GM18507 (cell line): ENCODE measurements around the gene AZU1.
"Not testable (repeated sequence)": the region's sequence is repeated elsewhere in the genome, so short reads cannot be mapped to it uniquely, and the experiment has no call there.

Experiments
- DNase-seq: peaks from one replicate; pipeline ENCODE4 v3.0.0; 2011; ENCODE audit warnings: low read depth; ENCODE audit not compliant: insufficient read length; ENCODE audit errors: extremely low spot score
- FAIRE-seq: peaks from 2 replicates; lab custom pipeline; 2011; peaks lifted over from hg19 to GRCh38; lab: Jason Lieb, UNC

The AZU1 gene

DNA sequence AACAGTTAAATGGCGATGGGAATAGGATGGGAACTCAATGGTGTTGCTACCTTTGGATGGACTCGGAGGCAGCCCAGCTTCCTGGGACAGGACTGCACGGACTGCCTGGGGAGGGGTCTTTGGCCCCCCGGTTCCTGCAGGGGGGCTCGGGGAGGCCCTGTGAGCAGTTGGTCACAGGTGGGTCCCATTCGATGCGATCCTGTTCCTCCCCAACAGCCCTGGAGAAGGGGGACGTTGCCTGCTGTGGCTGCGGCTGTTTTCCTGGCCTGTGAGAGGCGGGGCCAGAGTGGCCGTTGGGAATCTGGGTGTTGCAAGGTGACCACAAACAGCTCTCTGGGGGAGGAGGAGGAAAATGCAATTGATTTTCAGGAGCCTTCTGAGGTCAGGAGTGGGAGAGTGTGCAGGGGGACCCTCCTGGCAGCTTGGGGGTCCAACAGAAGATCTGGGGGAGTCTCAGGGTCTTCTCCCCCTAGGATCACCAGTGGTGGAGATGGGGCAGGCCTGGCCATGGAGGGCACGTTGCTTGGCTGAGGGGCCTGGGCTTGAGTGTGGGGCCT lies 4.0 kb upstream of the AZU1 start:
- FAIRE-seq (no peak), DNase-seq (no peak)

DNA sequence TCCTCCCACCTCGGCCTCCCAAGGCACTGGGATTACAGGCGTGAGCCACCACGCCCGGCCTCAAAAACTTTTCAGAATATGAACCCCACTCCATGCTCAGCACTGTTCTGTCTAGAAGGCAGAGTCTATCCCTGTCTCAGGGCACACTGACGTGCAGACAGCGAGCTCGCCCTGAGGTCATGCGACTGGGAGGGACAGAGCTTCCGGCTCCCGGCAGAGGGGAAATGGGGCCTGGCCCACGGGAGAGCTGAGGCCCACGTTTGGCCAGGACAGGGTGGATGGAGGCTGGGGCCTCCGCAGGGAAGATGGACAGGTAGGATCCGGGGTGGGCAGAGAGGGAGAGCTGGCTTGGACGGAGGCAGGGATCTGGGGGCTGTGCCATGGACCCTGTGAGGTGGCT lies 2.8 kb upstream of the AZU1 start:
- no peak for FAIRE-seq
- no peak for DNase-seq

DNA sequence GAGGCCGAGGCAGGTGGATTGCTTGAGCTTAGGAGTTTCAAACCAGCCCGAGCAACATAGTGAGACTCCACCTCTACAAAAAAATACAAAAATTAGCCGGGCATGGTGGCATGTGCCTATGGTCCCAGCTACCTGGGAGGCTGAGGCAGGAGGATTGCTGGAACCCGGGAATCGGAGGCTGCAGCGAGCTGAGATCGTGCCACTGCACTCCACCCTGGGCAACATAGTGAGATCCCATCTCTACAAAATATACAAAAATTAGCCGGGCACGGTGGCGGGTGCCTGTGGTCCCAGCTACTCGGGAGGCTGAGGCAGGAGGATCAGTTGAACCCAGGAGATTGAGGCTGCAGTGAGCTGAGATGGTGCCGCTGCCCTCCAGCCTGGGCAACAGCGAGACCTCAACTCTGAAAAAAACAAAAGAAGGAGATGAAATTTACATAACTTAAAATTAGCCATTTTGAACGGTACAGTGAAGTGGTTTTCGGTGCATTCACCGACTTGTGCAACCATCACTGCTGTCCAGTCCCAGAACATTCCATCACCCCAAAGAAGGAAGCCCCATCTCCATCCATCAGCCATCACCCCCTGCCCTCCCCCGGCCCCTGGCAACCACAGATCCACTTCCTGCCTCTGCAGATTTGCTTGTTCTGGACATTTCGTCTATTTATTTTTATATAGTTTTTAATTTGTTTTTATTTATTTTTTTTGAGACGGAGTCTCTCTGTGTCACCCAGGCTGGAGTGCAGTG lies 1.6 kb upstream of the AZU1 start:
- no peak for FAIRE-seq
- DNase-seq: no peak

DNA sequence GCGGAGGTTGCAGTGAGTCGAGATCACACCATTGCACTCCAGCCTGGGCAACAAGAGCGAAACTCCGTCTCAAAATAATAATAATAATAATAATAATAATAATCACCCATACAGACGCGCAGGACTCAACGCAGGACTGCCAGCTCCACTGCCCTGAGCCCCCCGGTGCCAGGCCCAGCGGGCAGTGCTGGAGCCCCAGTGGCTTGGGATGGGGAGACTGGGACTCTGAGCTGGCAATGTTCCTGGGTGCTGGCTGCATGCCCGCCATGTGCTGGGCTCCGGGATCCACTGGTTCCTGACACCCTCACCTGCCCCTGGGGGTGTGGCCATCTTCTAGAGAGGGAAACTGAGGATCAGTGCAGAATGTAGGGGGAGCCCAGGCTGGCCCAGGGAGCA lies 325 bp upstream of the AZU1 start:
- DNase-seq (no peak), FAIRE-seq (no peak)

DNA sequence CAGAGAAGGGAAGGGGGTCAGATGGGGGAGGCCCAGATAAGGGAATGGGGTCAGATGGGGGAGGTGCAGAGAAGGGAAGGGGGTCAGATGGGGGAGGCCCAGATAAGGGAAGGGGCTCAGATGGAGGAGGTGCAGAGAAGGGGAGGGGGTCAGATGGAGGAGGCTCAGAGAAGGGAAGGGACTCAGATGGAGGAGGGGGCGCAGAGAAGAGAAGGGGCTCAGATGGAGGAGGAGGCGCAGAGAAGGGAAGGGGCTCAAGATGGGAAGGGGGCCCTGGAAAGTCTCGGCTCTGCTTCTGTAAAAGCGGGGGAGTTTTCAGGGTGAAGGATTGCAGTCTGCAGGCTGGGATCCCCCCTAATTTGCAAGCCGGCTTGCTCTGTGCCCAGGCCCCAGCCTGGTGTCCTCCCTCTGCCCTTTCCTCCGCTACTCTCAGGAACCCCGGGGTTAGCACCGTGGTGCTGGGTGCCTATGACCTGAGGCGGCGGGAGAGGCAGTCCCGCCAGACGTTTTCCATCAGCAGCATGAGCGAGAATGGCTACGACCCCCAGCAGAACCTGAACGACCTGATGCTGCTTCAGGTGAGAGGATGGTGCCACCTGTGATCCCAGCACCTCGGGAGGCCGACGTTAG lies 1.6 kb downstream of the AZU1 start:
- DNase-seq (no peak), FAIRE-seq (no peak)

DNA sequence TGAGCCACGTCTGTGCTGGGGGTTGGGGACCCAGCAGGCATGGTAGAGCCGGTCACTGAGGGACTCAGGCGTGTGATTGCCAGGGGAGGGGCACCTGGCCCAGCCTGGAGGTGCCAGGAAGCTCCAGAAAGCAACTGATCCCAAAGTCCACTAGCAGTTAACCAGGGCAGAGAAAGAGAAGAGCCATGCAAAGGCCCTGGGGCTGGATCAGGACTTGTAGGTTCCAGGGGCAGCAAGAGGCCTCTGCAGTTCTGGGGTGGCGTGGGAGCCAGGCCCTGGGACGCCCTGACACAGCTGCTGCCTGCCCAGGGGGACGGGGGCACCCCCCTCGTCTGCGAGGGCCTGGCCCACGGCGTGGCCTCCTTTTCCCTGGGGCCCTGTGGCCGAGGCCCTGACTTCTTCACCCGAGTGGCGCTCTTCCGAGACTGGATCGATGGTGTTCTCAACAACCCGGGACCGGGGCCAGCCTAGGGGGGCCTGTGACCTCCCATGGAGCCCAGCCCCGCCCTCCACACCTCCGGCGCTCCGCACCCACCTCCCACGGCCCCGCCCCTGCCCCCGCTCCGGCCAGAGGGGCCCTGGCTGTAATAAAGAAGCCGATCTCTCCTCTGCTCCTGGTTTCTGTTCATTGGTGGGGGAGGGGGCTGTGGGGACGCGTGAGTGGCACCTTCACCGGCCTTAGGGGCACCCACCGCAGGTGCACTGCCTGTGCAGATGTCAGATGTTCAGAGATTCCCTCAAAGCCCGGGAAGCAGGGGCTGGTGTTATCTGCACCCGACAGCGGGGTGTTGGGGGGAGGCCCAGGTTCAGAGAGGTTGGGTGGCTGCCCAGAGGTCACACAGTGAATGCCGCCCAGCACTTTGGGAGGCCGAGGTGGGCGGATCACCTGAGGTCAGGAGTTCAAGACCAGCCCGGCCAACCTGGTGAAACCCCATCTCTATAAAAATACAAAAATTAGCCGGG lies 4.1 kb downstream of the AZU1 start:
- DNase-seq: no peak
- FAIRE-seq: no peak

DNA sequence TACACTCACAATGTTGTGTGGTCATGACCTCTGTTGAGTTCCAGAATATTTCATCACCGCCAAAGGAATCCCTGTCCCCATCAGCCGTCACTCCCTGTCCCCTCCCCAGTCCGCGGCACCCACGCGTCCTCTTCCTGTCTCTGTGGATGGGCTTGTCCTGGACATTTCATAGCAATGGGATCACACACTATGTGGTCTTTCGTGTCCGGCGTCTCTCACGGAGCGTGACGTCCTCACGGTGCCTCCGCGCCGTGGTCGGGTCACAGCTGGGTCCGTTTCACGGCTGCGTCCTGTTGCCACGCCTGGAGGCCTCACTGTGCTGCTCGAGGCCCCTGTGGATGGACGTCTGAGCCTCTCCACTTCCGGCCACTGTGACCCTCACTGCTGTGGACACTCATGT lies 6.6 kb downstream of the AZU1 start:
- no peak for FAIRE-seq
- DNase-seq: no peak

DNA sequence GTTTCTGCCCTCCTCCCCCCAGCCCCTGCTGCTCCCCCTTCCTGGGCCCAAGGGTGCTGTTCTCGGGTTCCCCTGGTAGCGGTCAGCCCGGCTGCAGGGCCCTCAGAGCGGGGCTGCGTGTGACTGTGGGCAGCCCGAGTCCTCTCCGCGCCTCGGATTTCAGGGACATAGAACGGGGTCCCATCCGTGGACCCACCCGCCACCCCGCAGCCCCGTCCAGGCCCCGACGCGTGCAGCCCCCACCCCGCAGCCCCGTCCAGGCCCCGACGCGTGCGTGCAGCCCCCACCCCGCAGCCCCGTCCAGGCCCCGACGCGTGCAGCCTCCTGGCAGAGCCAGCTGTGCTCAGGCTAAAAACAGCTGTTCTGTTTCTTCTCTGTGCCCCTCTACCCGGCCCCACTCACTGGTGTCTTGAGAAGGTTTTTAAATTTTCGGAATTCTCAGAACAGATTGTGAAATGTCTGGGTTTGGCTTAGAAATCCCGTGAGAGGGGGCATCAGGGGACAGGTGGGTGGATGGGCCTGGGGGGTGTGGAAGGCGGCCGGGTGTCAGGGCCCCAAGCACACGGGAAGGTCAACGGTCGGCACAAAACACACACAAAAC lies 7.7 kb downstream of the AZU1 start:
- DNase-seq (no peak), FAIRE-seq (no peak)

DNA sequence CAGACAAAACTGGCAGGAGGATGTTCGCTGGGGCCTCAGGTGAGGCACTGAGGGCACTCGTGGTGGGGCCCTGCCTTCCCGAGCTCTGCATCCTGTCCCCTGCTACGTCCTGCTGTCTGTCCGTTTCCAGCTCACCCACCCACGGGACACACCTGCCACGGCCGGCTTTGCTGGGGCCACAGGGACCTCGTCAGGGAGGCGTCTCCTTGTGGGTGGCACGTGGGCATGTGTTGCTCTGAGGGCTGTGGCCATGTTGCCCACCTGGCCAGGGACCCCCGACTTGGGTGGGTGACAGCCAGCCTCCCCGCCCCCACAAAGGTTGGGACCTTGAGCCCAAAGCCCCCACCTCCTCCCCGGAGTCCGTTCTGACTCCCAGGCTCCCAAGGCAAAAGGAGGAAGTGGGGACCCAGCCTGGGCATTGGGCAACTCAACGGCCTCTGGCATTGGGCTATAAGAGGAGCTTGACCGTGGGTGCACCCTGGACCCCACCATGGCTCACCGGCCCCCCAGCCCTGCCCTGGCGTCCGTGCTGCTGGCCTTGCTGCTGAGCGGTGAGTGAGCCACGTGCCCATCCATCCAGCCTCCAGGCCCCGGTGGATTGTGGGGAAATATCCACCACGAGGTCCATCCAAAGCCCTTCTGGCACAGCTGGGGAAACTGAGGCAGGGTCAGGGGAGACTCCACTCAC lies 13.0 kb downstream of the AZU1 start, which contains the start of gene PRTN3:
PRTN3 (plus strand) TSS at position 481 of the 688 bp plus-strand sequence; CDS start at position 491, 10 bp downstream.
- FAIRE-seq (no peak), DNase-seq (no peak)

DNA sequence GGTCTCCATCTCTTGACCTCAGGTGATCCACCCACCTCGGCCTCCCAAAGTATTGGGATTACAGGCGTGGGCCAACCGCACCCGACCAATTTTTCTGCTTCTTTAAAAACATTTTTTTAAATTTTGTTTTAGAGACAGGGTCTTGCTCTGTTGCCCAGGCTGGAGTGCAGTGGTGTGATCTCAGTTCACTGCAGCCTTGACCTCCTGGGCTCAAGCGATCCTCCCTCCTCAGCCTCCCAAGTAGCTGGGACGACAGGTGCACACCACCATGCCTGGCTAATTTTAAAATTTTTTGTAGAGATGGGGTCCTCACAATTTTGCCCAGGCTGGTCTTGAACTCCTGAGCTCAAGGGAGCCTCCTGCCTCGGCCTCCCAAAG lies 15.2 kb downstream of the AZU1 start:
- DNase-seq, FAIRE-seq: not testable (repeated sequence)

DNA sequence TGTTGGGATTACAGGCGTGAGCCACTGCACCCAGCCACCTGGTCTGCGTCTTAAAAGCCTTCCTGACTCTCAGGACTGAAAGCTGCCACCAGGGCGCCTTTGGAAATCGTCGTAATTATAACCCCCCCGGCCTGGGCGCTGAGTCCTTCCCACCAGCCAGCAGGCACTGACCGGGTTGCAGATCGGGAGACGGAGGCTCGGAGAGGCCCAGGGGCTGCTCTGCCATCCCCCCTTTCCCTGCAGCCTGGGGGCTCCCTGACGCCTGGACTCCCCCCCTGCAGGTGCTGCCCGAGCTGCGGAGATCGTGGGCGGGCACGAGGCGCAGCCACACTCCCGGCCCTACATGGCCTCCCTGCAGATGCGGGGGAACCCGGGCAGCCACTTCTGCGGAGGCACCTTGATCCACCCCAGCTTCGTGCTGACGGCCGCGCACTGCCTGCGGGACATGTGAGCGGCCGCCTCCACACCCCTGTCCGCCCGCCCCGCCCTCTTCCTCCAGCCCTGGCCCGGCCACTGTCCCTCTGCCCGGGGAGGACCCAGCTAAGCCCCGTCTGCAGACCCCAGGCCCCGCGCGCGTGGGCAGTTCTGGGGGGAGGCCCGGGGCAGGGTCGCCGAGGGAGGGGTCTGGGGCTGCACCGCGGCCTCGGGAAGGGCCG lies 15.7 kb downstream of the AZU1 start:
- no peak for FAIRE-seq
- no peak for DNase-seq

DNA sequence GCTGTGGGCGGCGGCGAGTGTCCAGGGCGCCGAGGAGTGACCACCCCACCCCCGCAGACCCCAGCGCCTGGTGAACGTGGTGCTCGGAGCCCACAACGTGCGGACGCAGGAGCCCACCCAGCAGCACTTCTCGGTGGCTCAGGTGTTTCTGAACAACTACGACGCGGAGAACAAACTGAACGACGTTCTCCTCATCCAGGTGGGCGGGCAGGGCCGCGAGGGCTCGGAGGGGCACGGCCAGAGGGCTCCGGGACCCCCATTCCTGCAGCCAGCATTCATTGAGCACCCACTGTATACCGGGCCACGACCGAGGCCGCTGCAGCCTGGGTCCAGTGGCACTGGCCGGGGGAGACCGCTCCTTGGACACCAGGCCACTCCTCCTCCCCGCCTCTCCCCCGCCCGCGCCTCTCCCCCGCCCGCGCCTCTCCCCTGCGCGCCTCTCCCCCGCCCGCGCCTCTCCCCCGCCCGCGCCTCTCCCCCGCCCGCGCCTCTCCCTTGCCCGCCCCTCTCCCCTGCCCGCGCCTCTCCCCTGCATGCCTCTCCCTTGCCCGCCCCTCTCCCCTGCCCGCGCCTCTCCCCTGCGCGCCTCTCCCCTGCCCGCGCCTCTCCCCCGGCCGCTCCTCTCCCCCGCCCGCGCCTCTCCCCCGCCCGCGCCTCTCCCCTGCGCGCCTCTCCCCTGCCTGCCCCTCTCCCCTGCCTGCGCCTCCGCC lies 16.4 kb downstream of the AZU1 start:
- FAIRE-seq: no peak

DNA sequence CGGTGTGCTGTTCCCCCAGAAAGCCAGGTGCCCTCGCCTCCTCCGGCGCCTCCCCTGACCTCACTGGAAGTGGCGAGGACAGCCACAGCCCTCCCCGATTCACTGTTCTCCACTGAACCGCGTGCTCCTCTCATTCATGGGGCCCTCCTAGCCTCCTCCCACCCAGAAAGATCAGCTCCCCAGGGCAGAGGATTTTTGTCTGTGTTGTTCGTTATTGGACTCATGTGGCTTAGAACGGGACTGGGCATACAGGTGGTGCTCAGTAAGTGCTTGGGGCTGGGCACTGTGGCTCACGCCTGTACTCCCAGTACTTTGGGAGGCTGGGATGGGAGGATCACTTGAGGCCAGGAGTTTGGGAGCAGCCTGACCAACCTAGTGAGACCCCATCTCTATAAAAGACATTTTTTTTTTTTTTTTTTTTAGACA lies 16.9 kb downstream of the AZU1 start:
- no peak for FAIRE-seq
- no peak for DNase-seq

More for the DNA sequence above, 16.4 kb downstream of the AZU1 start:
- no peak for DNase-seq

DNA sequence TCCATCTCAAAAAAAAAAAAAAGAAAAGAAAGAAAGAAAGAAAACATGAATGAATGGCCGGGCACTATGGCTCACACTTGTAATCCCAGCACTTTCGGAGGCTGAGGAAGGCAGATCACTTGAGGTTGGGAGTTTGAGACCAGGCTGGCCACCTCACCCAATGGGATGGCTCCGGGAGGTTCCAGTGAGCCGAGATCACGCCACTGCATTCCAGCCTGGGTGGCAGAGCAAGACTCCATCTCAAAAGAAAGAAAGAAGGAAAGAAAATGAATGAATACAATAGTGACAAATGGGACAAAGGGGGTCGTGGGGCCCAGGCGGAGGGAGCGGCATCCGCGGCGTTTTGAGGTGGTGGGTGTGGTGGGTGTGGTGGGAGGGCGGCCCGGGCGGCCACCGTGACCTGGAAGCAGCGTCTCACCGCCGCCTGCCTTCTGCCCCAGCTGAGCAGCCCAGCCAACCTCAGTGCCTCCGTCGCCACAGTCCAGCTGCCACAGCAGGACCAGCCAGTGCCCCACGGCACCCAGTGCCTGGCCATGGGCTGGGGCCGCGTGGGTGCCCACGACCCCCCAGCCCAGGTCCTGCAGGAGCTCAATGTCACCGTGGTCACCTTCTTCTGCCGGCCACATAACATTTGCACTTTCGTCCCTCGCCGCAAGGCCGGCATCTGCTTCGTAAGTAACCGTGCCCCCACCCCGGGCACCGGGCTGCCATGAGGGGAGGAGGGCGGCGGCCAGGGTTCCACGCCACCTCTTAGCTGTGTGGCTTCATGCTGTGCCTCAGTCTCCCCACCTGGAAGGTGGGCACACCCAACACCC lies 18.3 kb downstream of the AZU1 start:
- no peak for DNase-seq
- FAIRE-seq: no peak

DNA sequence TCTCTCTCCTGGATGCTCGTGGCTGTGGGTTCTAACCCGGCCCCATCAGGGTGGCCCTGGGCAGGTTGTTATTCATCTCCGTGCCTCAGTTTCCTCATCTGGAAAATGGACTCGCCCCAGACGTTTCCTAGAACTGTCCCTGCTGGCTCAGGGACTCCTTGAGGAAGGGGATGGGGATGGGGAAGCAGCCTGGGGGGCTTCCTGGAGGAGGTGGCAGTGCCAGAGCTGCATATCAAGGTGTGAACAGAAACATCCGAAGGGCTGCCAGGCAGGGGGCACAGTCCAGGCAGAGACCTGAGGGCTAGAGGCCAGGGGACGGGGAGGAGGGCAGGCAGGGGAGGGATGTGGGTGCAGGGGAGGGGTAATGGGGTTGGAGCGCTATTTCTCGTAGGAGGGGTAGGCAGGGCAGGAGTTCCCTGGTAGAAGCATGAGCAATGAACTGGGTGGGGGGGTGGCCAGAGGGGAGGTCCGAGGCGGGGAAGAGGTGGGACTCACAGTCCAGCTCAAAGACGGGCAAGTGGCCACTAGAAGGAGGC lies 20.8 kb downstream of the AZU1 start:
- no peak for DNase-seq
- FAIRE-seq: no peak

DNA sequence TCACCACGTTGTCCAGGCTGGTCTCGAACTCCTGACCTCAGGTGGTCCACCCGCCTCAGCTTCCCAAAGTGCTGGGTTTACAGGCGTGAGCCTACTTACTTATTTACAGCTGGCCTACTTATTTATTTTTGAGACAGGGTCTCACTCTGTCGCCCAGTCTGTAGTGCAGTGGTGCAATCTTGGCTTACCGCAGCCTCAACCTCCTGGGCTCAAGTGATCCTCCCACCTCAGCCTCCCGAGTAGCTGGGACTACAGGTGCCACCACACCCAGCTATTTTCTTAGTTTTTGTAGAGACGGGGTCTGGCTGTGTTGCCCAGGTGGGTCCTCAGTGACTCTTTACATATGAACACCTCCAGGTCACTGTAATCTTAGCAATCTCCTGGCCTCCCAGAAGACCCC lies 21.6 kb downstream of the AZU1 start:
- not testable (repeated sequence) for FAIRE-seq, DNase-seq
